GOT3 (cell line): Measurements from ENCODE around the gene GPATCH1.

Experiments used
- DNase-seq: peaks from one replicate; lab custom pipeline; 2025; ENCODE audit warnings: mixed read lengths; lab: John Stamatoyannopoulos, UW

The GPATCH1 gene

GRCh38 chr19:33063356-33063752, 17.6 kb upstream of the GPATCH1 start:
- DNase-seq, result no peak

GRCh38 chr19:33063753-33064457, 17.1 kb upstream of the GPATCH1 start:
- no peak for DNase-seq

- DNase-seq, result no peak
These were observed 16.6 kb upstream of the GPATCH1 start for GRCh38 chr19:33064458-33064791.

GRCh38 chr19:33064792-33065550, 16.0 kb upstream of the GPATCH1 start, which contains the start of gene RHPN2:
TSS of gene RHPN2 (minus strand) at chr19:33064888. CDS start at chr19:33064852, 36 bp downstream.
- DNase-seq, result peak; percentile 9

- no peak for DNase-seq
These were observed 14.4 kb upstream of the GPATCH1 start for GRCh38 chr19:33066543-33066942.

- no peak for DNase-seq
These were observed 13.9 kb upstream of the GPATCH1 start for GRCh38 chr19:33067121-33067520.

- DNase-seq, result no peak
These were observed 9.1 kb upstream of the GPATCH1 start for GRCh38 chr19:33071887-33072286.

GRCh38 chr19:33075519-33075918, 5.5 kb upstream of the GPATCH1 start:
- DNase-seq, result no peak

- DNase-seq, result no peak
These were observed 4.7 kb downstream of the GPATCH1 start for GRCh38 chr19:33085570-33086128.

- no peak for DNase-seq
These were observed 6.0 kb downstream of the GPATCH1 start for GRCh38 chr19:33086955-33087354.

- DNase-seq, result no peak
These were observed 8.0 kb downstream of the GPATCH1 start for GRCh38 chr19:33089010-33089409.

GRCh38 chr19:33090179-33090578, 9.2 kb downstream of the GPATCH1 start:
- no peak for DNase-seq

- DNase-seq, result no peak
These were observed 12.6 kb downstream of the GPATCH1 start for GRCh38 chr19:33093420-33094210.

GRCh38 chr19:33094436-33095067, 13.6 kb downstream of the GPATCH1 start:
- no peak for DNase-seq

- no peak for DNase-seq
These were observed 15.0 kb downstream of the GPATCH1 start for GRCh38 chr19:33096005-33096404.

- DNase-seq, result no peak
These were observed 17.1 kb downstream of the GPATCH1 start for GRCh38 chr19:33098055-33098534.

- no peak for DNase-seq
These were observed 20.1 kb downstream of the GPATCH1 start for GRCh38 chr19:33100894-33101644.

GRCh38 chr19:33102893-33103292, 21.9 kb downstream of the GPATCH1 start:
- DNase-seq, result no peak

- DNase-seq, result no peak
These were observed 27.2 kb downstream of the GPATCH1 start for GRCh38 chr19:33108161-33108560.

- no peak for DNase-seq
These were observed 29.3 kb downstream of the GPATCH1 start for GRCh38 chr19:33110137-33110910.
